ENCODE results near the gene CADM2.

The CADM2 gene

GRCh38 chr3:84984429-84984828 is 25.6 kb downstream of the CADM2 start:
- no peak for DNase-seq (ENCODE audit: low spot score)

- DNase-seq (ENCODE audit: low spot score) = no peak
These were observed 27.0 kb downstream of the CADM2 start for GRCh38 chr3:84985795-84986194.

GRCh38 chr3:84987706-84988504 is 29.1 kb downstream of the CADM2 start:
- DNase-seq (ENCODE audit: low spot score) = no peak

- no peak for DNase-seq (ENCODE audit: low spot score)
These were observed 30.3 kb downstream of the CADM2 start for GRCh38 chr3:84989102-84989501.

GRCh38 chr3:84991422-84991900 is 32.7 kb downstream of the CADM2 start:
- DNase-seq (ENCODE audit: low spot score) = no peak

GRCh38 chr3:84993956-84994355 is 35.2 kb downstream of the CADM2 start:
- DNase-seq (ENCODE audit: low spot score) = no peak

GRCh38 chr3:84998545-84998944 is 39.8 kb downstream of the CADM2 start:
- DNase-seq (ENCODE audit: low spot score) = no peak

GRCh38 chr3:85003479-85003878 is 44.7 kb downstream of the CADM2 start:
- DNase-seq (ENCODE audit: low spot score) = no peak

GRCh38 chr3:85004147-85004546 is 45.4 kb downstream of the CADM2 start:
- no peak for DNase-seq (ENCODE audit: low spot score)

GRCh38 chr3:85005946-85006345 is 47.2 kb downstream of the CADM2 start:
- DNase-seq (ENCODE audit: low spot score) = no peak

GRCh38 chr3:85007195-85008094 is 48.7 kb downstream of the CADM2 start:
- no peak for DNase-seq (ENCODE audit: low spot score)

- DNase-seq (ENCODE audit: low spot score) = no peak
These were observed 62.0 kb downstream of the CADM2 start for GRCh38 chr3:85020828-85021227.

- no peak for DNase-seq (ENCODE audit: low spot score)
These were observed 71.3 kb downstream of the CADM2 start for GRCh38 chr3:85030052-85030451.

GRCh38 chr3:85037203-85037602 is 78.4 kb downstream of the CADM2 start:
- no peak for DNase-seq (ENCODE audit: low spot score)

GRCh38 chr3:85041001-85041400 is 82.2 kb downstream of the CADM2 start:
- no peak for DNase-seq (ENCODE audit: low spot score)

- DNase-seq (ENCODE audit: low spot score) = no peak
These were observed 82.8 kb downstream of the CADM2 start for GRCh38 chr3:85041562-85042055.

- DNase-seq (ENCODE audit: low spot score) = no peak
These were observed 92.0 kb downstream of the CADM2 start for GRCh38 chr3:85050821-85051220.

GRCh38 chr3:85051786-85052185 is 93.0 kb downstream of the CADM2 start:
- no peak for DNase-seq (ENCODE audit: low spot score)

- DNase-seq (ENCODE audit: low spot score) = no peak
These were observed 94.8 kb downstream of the CADM2 start for GRCh38 chr3:85053626-85054025.

GRCh38 chr3:85054579-85054978 is 95.8 kb downstream of the CADM2 start:
- no peak for DNase-seq (ENCODE audit: low spot score)

GRCh38 chr3:85068911-85069310 is 110.1 kb downstream of the CADM2 start:
- no peak for DNase-seq (ENCODE audit: low spot score)

GRCh38 chr3:85074003-85074402 is 115.2 kb downstream of the CADM2 start:
- DNase-seq (ENCODE audit: low spot score) = no peak

- no peak for DNase-seq (ENCODE audit: low spot score)
These were observed 116.9 kb downstream of the CADM2 start for GRCh38 chr3:85075663-85076062.

Measured in activated CD4-positive, alpha-beta T cell treated with anti-CD3 and anti-CD28 coated beads, Interleukin-2, Interleukin-4, amounts not matched to agents 100 ng/mL and 50 ng/mL, durations not matched to agents 16 hours and 8 hours (primary cell).